ENCODE measurements around the gene GALK1.

The GALK1 gene

DNA sequence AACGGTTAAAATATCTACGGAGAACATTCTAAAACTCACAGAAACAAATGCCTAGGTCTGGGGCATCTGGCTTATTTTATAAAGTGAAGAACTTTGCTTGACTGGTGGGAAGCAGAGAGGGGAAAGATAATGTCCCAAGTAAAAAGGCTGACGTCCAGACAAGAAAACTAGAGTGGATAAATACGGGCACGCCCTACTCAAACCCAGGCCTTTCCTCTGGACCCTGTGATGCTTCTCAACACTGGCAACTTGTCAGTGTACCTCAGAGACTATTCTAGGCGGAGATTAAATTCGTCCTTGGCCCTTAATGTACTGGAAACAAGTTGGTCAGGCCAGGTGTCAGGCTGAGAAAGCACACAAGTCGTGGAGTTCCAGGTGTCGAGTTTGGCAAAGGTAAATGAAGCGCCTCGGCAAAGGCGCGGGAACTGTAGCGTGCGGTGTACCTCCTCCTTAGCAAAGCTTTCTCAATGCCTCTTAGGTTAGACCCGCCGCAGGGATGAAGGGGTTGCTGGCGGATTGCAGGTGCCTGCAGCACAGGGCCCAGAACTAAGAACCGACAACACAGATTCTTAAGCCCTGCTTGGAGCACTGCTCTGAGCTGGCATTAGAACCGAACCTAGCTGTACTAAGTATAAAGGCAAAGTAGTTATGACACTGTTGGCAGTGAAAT is 18.9 kb upstream of the GALK1 start:
- DNase-seq = peak; percentile 64

- DNase-seq = no peak
These were observed 18.2 kb upstream of the GALK1 start for GRCh38 chr17:75783069-75783783.

- no peak for DNase-seq
These were observed 15.2 kb upstream of the GALK1 start for GRCh38 chr17:75779987-75780889.

GRCh38 chr17:75779250-75779986 is 14.4 kb upstream of the GALK1 start:
- peak; percentile 99 for DNase-seq

GRCh38 chr17:75778861-75779249 is 13.9 kb upstream of the GALK1 start:
- no peak for DNase-seq

GRCh38 chr17:75778066-75778860 is 13.3 kb upstream of the GALK1 start:
- peak; percentile 62 for DNase-seq

GRCh38 chr17:75777296-75777922 is 12.4 kb upstream of the GALK1 start:
- no peak for DNase-seq

GRCh38 chr17:75776386-75777295 is 11.6 kb upstream of the GALK1 start:
- no peak for DNase-seq

GRCh38 chr17:75774991-75775668 is 10.1 kb upstream of the GALK1 start:
- DNase-seq = no peak

GRCh38 chr17:75774471-75774990 is 9.5 kb upstream of the GALK1 start:
- no peak for DNase-seq

DNA sequence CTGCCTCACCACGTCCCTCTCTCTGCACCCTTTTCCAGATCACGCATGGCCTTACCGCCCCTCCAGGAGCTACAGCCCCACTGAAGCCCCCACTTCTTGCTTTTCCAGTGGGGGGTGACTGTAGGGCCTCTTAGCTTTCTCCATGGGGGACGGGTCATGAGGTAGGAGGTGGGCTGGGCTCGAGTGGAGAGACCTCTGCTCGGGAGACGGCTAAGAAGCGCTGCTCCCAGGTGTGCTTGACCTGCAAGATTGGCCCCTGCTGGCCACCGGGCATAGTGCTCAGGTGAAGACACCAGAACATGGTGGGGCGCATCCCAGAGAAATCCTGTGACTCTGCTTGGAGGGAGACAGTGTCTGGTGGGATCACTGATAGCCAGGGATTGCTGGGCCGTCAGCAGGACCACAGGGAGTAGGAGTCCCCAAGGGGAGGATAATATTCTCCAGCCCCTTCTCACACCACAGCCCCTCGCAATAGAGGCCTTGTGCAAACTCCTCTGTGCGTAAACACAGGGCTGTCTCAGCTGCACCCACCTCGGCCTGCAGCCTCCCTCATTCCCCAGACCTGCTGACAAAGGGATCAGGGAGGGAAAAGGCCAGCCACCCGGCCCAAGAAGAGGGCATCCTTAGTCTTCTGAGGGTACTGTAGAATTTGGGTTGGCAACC is 8.9 kb upstream of the GALK1 start:
- no peak for DNase-seq

DNA sequence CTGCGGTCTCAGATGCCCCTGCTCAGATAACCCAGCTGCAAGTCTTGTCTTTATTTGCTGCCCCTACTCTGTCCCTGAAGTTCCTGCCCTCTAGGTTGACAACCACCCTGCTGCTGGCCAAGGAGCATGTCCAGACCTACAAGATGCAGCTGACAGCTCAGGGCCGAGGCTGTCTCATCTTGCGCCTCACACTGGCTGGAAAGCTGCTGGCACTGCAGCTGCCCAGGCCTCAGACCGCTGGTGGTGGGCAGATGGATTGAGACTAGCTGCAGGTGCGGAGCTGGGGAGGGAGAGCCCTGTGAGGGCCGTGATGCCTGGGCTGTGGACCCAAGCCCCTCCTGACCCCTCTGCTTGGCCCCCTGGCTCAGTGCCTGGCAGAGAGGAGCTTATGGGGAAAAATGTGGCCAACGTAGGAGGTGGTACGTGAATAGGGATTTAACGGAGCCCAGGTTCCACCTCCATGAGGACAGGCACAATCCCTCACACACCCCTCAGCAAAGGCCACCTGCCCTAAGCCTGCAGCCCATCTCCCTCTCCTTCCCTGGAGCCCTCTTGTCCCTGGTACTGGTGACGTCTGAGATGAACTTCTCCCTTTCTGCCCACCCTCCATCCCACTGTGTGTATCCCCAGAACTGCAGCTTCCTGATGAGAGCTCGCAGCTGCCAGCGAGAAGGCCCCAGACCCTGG is 8.3 kb upstream of the GALK1 start:
- DNase-seq = no peak

GRCh38 chr17:75771334-75772281 is 6.6 kb upstream of the GALK1 start:
- DNase-seq = no peak

DNA sequence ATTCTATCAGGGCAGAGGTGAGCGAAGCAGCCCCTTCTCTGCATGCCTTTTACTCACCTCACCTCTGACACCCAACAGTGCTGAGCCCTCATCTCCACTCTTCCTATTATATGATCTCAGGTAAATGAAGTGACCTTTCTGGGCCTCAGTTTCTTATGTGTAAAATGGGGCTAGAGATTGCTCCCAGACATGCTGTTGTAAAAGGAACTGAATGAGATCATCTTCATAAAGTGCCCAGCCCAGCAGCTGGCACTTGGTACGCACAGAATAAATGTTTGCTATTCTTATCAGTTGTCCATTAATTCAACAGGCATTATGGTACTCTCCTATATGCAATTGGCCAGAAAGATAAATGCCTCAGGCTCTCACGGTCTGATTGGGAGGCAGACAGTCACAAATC is 4.5 kb upstream of the GALK1 start:
- peak; percentile 97 for DNase-seq

DNA sequence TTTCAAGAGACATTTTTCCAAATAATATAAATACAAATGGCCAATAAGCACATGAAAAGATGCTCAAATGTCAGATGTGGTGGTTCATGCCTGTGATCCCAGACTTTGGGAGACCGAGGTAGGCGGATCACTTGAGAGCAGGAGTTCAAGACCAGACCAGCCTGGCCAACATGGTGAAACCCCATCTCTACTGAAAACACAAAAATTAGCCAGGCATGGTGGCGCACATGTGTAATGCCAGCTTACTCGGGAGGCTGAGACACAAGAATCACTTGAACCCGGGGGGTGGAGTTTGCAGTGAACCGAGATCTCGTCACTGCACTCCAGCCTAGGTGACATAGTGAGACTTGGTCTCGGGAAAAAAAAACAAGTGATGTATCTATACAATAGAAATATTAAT is 2.9 kb upstream of the GALK1 start:
- DNase-seq = no peak

DNA sequence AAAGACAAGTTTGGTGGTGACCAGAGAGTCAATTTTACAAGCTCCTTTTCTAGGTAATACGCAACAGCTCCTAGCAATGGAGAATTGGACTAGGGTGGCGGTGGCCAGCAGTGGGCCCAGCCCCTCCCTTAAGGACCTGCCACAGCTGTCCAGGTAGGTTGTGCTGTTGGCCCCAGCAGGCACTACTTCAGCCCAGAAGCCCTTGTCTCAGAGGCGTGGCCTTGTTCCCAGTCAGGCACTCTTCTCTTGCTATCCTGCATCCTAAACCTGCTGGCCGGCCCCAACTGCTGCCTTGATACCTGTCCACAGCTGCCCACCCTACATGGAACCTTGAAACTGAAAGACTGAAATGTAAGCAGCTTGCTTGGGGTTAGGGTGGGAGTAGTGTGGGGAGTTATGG is 989 bp upstream of the GALK1 start:
- DNase-seq = no peak

GRCh38 chr17:75764417-75764710 is 628 bp downstream of the GALK1 start:
- DNase-seq = no peak
